Measurements from ENCODE around the gene EVA1A. TPM values are rescaled to one million over a fixed set of nuclear protein-coding genes. Genes with fewer than 3 reads are reported as not detected.

The EVA1A gene
- total RNA-seq, 2 experiments from 2014 or later: 0.17 TPM; not detected in 1

- CTCF ChIA-PET: interaction anchor here (1.3 kb wide), 1 partner anchor 27 kb away, joined by 3 read pairs; no protein-coding TSS in a partner anchor
- H3K27me3 Mint-ChIP-seq: peaks cover 41% of the 10 kb centered on the region
- H3K4me3 Mint-ChIP-seq: no peak overlapping the region
- POLR2A ChIA-PET: no interaction called here
- H3K27ac Mint-ChIP-seq: no peak overlapping the region
- no peaks in the 10 kb centered on the region for H3K9me3 Mint-ChIP-seq
- H3K36me3 Mint-ChIP-seq (ENCODE audit: low read depth): no peaks in the 10 kb centered on the region
- no peak for DNase-seq
- peaks cover 22% of the 10 kb centered on the region for H3K4me1 Mint-ChIP-seq
Measured at GRCh38 chr2:75565472-75566462, 5.0 kb upstream of the EVA1A start.

- Mint-ChIP-seq H3K27me3 (peaks cover 45% of the 10 kb centered on the region), H3K9me3 (no peaks in the 10 kb centered on the region), H3K4me1 (peaks cover 26% of the 10 kb centered on the region), H3K4me3 (no peak overlapping the region), H3K27ac (no peak overlapping the region), H3K36me3 (ENCODE audit: low read depth) (no peaks in the 10 kb centered on the region)
- POLR2A ChIA-PET: no interaction called here
- no peak for DNase-seq
- CTCF ChIA-PET: interaction anchor here (1.3 kb wide), 1 partner anchor 26 kb away, joined by 3 read pairs; no protein-coding TSS in a partner anchor
Measured at GRCh38 chr2:75564713-75565359, 4.1 kb upstream of the EVA1A start.

- Mint-ChIP-seq H3K4me3 (no peak overlapping the region), H3K4me1 (peaks cover 29% of the 10 kb centered on the region), H3K36me3 (ENCODE audit: low read depth) (no peaks in the 10 kb centered on the region), H3K27me3 (peaks cover 45% of the 10 kb centered on the region), H3K9me3 (no peaks in the 10 kb centered on the region), H3K27ac (no peak overlapping the region)
- no peak for DNase-seq
- POLR2A ChIA-PET: no interaction called here
- CTCF ChIA-PET: no interaction called here
Measured at GRCh38 chr2:75564026-75564688, 3.4 kb upstream of the EVA1A start.

GRCh38 chr2:75563591-75563990 lies 2.9 kb upstream of the EVA1A start:
- peaks cover 29% of the 10 kb centered on the region for H3K4me1 Mint-ChIP-seq

GRCh38 chr2:75562513-75562864 lies 1.8 kb upstream of the EVA1A start:
- no peak for DNase-seq
- H3K27me3 Mint-ChIP-seq: peaks cover 56% of the 10 kb centered on the region
- H3K36me3 Mint-ChIP-seq (ENCODE audit: low read depth): no peaks in the 10 kb centered on the region
- no peak overlapping the region for H3K4me3 Mint-ChIP-seq
- no peak overlapping the region for H3K27ac Mint-ChIP-seq
- no peaks in the 10 kb centered on the region for H3K9me3 Mint-ChIP-seq
- ChIA-PET CTCF (interaction anchor here (1.0 kb wide), 1 partner anchor 17 kb away, joined by 3 read pairs; no protein-coding TSS in a partner anchor), POLR2A (no interaction called here)
- peaks cover 29% of the 10 kb centered on the region for H3K4me1 Mint-ChIP-seq

More at GRCh38 chr2:75563591-75563990, 2.9 kb upstream of the EVA1A start:
- ChIA-PET CTCF (interaction anchor here (1.0 kb wide), 1 partner anchor 15 kb away, joined by 3 read pairs; no protein-coding TSS in a partner anchor), POLR2A (no interaction called here)
- Mint-ChIP-seq H3K27ac (no peak overlapping the region), H3K27me3 (peaks cover 49% of the 10 kb centered on the region), H3K36me3 (ENCODE audit: low read depth) (no peaks in the 10 kb centered on the region), H3K4me3 (no peak overlapping the region), H3K9me3 (no peaks in the 10 kb centered on the region)
- DNase-seq: no peak

- H3K27me3 Mint-ChIP-seq: peaks cover 58% of the 10 kb centered on the region
- CTCF ChIA-PET: no interaction called here
- no peak for DNase-seq
- POLR2A ChIA-PET: no interaction called here
- no peak overlapping the region for H3K27ac Mint-ChIP-seq
- no peaks in the 10 kb centered on the region for H3K36me3 Mint-ChIP-seq (ENCODE audit: low read depth)
- peak overlapping the region; percentile 74 for H3K4me3 Mint-ChIP-seq
- H3K4me1 Mint-ChIP-seq: peaks cover 29% of the 10 kb centered on the region
- H3K9me3 Mint-ChIP-seq: no peaks in the 10 kb centered on the region
Measured at GRCh38 chr2:75561566-75562512, 1.1 kb upstream of the EVA1A start.

- peaks cover 52% of the 10 kb centered on the region for H3K27me3 Mint-ChIP-seq
- CTCF ChIA-PET: no interaction called here
- no peak overlapping the region for H3K27ac Mint-ChIP-seq
- H3K9me3 Mint-ChIP-seq: no peaks in the 10 kb centered on the region
- peaks cover 28% of the 10 kb centered on the region for H3K4me1 Mint-ChIP-seq
- POLR2A ChIA-PET: no interaction called here
- H3K4me3 Mint-ChIP-seq: peak overlapping the region; percentile 74
- DNase-seq: no peak
- H3K36me3 Mint-ChIP-seq (ENCODE audit: low read depth): no peaks in the 10 kb centered on the region
Measured at GRCh38 chr2:75560022-75560767, 544 bp downstream of the EVA1A start.

- no peaks in the 10 kb centered on the region for H3K9me3 Mint-ChIP-seq
- H3K27me3 Mint-ChIP-seq: peaks cover 46% of the 10 kb centered on the region
- H3K36me3 Mint-ChIP-seq (ENCODE audit: low read depth): no peaks in the 10 kb centered on the region
- H3K4me1 Mint-ChIP-seq: peaks cover 23% of the 10 kb centered on the region
- DNase-seq: no peak
- ChIA-PET POLR2A (no interaction called here), CTCF (no interaction called here)
- no peak overlapping the region for H3K27ac Mint-ChIP-seq
- peak overlapping the region; percentile 74 for H3K4me3 Mint-ChIP-seq
Measured at GRCh38 chr2:75559680-75560021, 1.1 kb downstream of the EVA1A start.

GRCh38 chr2:75558786-75559679 lies 1.7 kb downstream of the EVA1A start:
- no peak for DNase-seq
- Mint-ChIP-seq H3K4me1 (peaks cover 22% of the 10 kb centered on the region), H3K36me3 (ENCODE audit: low read depth) (no peaks in the 10 kb centered on the region), H3K27me3 (peaks cover 46% of the 10 kb centered on the region), H3K4me3 (no peak overlapping the region), H3K27ac (no peak overlapping the region), H3K9me3 (no peaks in the 10 kb centered on the region)
- CTCF ChIA-PET: no interaction called here
- POLR2A ChIA-PET: no interaction called here

GRCh38 chr2:75558136-75558535 lies 2.6 kb downstream of the EVA1A start:
- no peaks in the 10 kb centered on the region for H3K9me3 Mint-ChIP-seq
- no peaks in the 10 kb centered on the region for H3K36me3 Mint-ChIP-seq (ENCODE audit: low read depth)
- CTCF ChIA-PET: no interaction called here
- DNase-seq: no peak
- H3K4me3 Mint-ChIP-seq: no peak overlapping the region
- H3K4me1 Mint-ChIP-seq: peaks cover 16% of the 10 kb centered on the region
- no peak overlapping the region for H3K27ac Mint-ChIP-seq
- peaks cover 41% of the 10 kb centered on the region for H3K27me3 Mint-ChIP-seq
- POLR2A ChIA-PET: no interaction called here

- ChIA-PET POLR2A (no interaction called here), CTCF (no interaction called here)
- H3K4me1 Mint-ChIP-seq: peaks cover 16% of the 10 kb centered on the region
Measured at GRCh38 chr2:75557474-75558133, 3.1 kb downstream of the EVA1A start.

More at GRCh38 chr2:75557474-75558133, 3.1 kb downstream of the EVA1A start:
- H3K27me3 Mint-ChIP-seq: peaks cover 40% of the 10 kb centered on the region
- H3K9me3 Mint-ChIP-seq: no peaks in the 10 kb centered on the region
- H3K4me3 Mint-ChIP-seq: no peak overlapping the region
- H3K36me3 Mint-ChIP-seq (ENCODE audit: low read depth): no peaks in the 10 kb centered on the region
- no peak for DNase-seq
- H3K27ac Mint-ChIP-seq: no peak overlapping the region

All from activated CD4-positive, alpha-beta T cell treated with anti-CD3 and anti-CD28 coated beads, Interleukin-2, amount 10 ng/mL, durations not matched to agents 7 days and 5 days (primary cell).